Breast epithelium (tissue), 3 donors: ENCODE data around the gene BACH2.

Experiments
- POLR2A ChIP-seq: fragments of 450-650 bp; IDR thresholded peaks from one replicate; pipeline ENCODE4 v1.6.1; 2016; ENCODE audit warnings: antibody characterized with exemption, mild to moderate bottlenecking, moderate library complexity
- POLR2AphosphoS5 ChIP-seq, 3 donors: sonication (generic); formaldehyde crosslinking; IDR thresholded peaks; one replicate each; pipeline ENCODE4 v1.6.1; 2017; ENCODE audit warnings: antibody characterized with exemption in 3 of 3
- TF ChIP-seq, protein P1 (sequence below), 3 donors: fragments of 450-650 bp; IDR thresholded peaks; one replicate each; pipeline ENCODE4 v1.5.1; 2016 to 2017; ENCODE audit warnings: antibody characterized with exemption in 3 of 3, mild to moderate bottlenecking in 3 of 3, moderate library complexity in 3 of 3

DNA sequence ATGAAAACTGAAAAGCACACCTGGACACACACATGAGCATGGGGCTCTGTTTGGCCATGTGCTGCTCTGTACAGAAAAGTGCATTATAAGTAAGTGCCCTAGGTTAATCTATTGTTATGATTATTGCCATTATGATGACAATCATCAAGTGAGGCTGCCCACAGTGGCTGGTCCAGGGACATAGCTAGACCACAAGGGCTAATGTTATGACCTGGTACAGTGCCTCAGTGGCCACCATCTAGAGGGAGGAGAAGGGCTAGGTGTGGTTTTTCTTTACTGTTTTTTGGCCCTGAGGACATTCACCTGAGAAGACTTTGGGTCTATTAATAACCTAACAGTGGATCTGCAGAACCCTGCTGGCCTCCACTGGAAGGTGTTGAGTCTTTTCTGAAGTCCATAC, 316.3 kb downstream of the BACH2 start:
- TF ChIP-seq POLR2A = no peak
- TF ChIP-seq, protein P1, sequence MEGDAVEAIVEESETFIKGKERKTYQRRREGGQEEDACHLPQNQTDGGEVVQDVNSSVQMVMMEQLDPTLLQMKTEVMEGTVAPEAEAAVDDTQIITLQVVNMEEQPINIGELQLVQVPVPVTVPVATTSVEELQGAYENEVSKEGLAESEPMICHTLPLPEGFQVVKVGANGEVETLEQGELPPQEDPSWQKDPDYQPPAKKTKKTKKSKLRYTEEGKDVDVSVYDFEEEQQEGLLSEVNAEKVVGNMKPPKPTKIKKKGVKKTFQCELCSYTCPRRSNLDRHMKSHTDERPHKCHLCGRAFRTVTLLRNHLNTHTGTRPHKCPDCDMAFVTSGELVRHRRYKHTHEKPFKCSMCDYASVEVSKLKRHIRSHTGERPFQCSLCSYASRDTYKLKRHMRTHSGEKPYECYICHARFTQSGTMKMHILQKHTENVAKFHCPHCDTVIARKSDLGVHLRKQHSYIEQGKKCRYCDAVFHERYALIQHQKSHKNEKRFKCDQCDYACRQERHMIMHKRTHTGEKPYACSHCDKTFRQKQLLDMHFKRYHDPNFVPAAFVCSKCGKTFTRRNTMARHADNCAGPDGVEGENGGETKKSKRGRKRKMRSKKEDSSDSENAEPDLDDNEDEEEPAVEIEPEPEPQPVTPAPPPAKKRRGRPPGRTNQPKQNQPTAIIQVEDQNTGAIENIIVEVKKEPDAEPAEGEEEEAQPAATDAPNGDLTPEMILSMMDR (IDR thresholded peaks at IDR 0.05) = no peak
- no peak for TF ChIP-seq POLR2AphosphoS5 (IDR thresholded peaks at IDR 0.05)
